ENCODE results near the gene NPIPB12.
"Not testable (repeated sequence)": the region's sequence is repeated elsewhere in the genome, so short reads cannot be mapped to it uniquely, and the experiment has no call there.

- not testable (repeated sequence) for TF ChIP-seq CTCF (IDR thresholded peaks at IDR 0.05 in 4 of 5, conservative IDR thresholded peaks at IDR 0.05 in 1 of 5); POLR2A (IDR thresholded peaks at IDR 0.05)
Observed at GRCh38 chr16:29457660-29458059, 48.5 kb downstream of the NPIPB12 start.
